ENCODE measurements around the gene CMTM1.

DNA sequence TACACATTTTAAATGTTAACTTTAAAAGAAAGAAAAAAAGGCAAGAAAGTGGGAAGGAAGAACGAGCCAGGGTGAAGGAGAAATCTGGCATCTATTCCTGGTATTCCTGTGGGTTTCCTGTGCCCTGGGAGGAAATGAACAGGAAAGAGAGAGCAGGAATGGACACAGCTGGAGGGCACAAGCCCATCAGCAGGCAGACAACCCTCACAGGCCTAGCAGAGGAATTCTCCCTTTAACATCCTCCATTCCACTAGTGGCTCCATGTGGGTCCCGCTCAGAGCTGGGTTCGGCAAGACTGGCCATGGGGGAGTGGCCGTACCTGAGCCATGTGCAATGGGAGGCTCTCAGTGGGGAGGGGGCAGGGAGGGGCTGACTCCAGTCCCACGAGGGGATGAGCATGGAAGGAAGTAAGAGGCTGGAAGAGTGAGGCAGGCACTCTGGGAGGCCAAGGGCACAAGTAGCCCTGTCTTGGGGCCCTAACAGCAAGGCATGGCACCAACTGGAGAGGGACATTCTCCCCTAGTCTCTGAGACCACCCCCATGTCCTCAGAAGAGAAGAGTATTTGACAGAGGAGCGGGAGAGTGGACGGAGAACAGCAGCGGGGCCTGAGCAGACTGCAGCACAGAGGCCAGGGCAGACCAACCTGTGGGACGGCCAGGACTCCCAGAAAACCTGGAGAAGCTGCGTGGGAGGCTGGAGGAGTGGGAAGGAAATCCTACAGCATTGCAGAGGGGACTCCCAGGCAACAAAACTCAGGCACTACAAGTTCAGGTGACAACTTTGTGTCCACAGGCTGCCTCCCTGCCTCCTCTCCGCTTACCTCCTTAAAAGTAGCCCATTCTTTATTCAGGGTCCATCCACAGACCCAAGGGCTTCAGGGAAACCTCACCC, 46.5 kb upstream of the CMTM1 start:
- TF ChIP-seq, protein P1, sequence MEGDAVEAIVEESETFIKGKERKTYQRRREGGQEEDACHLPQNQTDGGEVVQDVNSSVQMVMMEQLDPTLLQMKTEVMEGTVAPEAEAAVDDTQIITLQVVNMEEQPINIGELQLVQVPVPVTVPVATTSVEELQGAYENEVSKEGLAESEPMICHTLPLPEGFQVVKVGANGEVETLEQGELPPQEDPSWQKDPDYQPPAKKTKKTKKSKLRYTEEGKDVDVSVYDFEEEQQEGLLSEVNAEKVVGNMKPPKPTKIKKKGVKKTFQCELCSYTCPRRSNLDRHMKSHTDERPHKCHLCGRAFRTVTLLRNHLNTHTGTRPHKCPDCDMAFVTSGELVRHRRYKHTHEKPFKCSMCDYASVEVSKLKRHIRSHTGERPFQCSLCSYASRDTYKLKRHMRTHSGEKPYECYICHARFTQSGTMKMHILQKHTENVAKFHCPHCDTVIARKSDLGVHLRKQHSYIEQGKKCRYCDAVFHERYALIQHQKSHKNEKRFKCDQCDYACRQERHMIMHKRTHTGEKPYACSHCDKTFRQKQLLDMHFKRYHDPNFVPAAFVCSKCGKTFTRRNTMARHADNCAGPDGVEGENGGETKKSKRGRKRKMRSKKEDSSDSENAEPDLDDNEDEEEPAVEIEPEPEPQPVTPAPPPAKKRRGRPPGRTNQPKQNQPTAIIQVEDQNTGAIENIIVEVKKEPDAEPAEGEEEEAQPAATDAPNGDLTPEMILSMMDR (conservative IDR thresholded peaks at IDR 0.05), result no peak
- no peak for TF ChIP-seq ZFX (IDR thresholded peaks at IDR 0.05)

Data from C4-2B (cell line).